HG02973 (cell line): ENCODE data around the gene GABRP.
"Not testable (repeated sequence)": the region's sequence is repeated elsewhere in the genome, so short reads cannot be mapped to it uniquely, and the experiment has no call there.

Experiments
- ATAC-seq: cut with Tn5 transposase; IDR thresholded peaks from one replicate; pipeline ENCODE4 v1.9.1; 2021; ENCODE audit warnings: moderate library complexity; ENCODE audit not compliant: unreplicated experiment

The GABRP gene

GRCh38 chr5:170755679-170756456 is 27.7 kb upstream of the GABRP start:
- ATAC-seq: no peak

GRCh38 chr5:170756691-170757090 is 26.8 kb upstream of the GABRP start:
- ATAC-seq: no peak

GRCh38 chr5:170757182-170757601 is 26.3 kb upstream of the GABRP start:
- ATAC-seq: peak; percentile 68

GRCh38 chr5:170757669-170758068 is 25.9 kb upstream of the GABRP start:
- ATAC-seq: no peak

GRCh38 chr5:170758481-170758880 is 25.0 kb upstream of the GABRP start:
- ATAC-seq: no peak

- no peak for ATAC-seq
Measured at GRCh38 chr5:170760113-170760512, 23.4 kb upstream of the GABRP start.

- no peak for ATAC-seq
Measured at GRCh38 chr5:170761048-170761707, 22.3 kb upstream of the GABRP start.

GRCh38 chr5:170761708-170762066 is 21.8 kb upstream of the GABRP start:
- no peak for ATAC-seq

GRCh38 chr5:170762298-170762697 is 21.2 kb upstream of the GABRP start:
- not testable (repeated sequence) for ATAC-seq

- ATAC-seq: not testable (repeated sequence)
Measured at GRCh38 chr5:170765868-170766267, 17.7 kb upstream of the GABRP start.

- no peak for ATAC-seq
Measured at GRCh38 chr5:170769246-170769645, 14.3 kb upstream of the GABRP start.

- no peak for ATAC-seq
Measured at GRCh38 chr5:170769898-170770416, 13.6 kb upstream of the GABRP start.

GRCh38 chr5:170771496-170771895 is 12.0 kb upstream of the GABRP start:
- ATAC-seq: no peak

- no peak for ATAC-seq
Measured at GRCh38 chr5:170773024-170773985, 10.2 kb upstream of the GABRP start.

GRCh38 chr5:170774831-170775230 is 8.7 kb upstream of the GABRP start:
- ATAC-seq: no peak

GRCh38 chr5:170781946-170782345 is 1.6 kb upstream of the GABRP start:
- ATAC-seq: no peak

GRCh38 chr5:170782438-170782837 is 1.1 kb upstream of the GABRP start:
- ATAC-seq: no peak

- ATAC-seq: no peak
Measured at GRCh38 chr5:170785416-170785815, 1.9 kb downstream of the GABRP start.

GRCh38 chr5:170787216-170787615 is 3.7 kb downstream of the GABRP start:
- no peak for ATAC-seq

GRCh38 chr5:170788626-170789304 is 5.2 kb downstream of the GABRP start:
- ATAC-seq: no peak
